IMR-90 (cell line): Measurements from ENCODE around the gene COL27A1. TPM values are rescaled to one million over a fixed set of nuclear protein-coding genes. Genes with fewer than 3 reads are reported as not detected.

Experiments used
- ATAC-seq: fragments of 200-7000 bp; cut with Tn5 transposase; 2 replicates; pipeline ENCODE4 v1.9.1; 2020; ENCODE audit warnings: low read depth, mild to moderate bottlenecking, moderate library complexity
- BruUV-seq: library from RNA; stranded (reverse); fragments of 400-500 nt; replicated peaks from 2 replicates; lab custom pipeline; 2021; lab: Mats Ljungman, UMichigan
- CTCF ChIA-PET: fragments of 300-600 bp; formaldehyde crosslinking; extraction: SDS; loops from one replicate; lab custom pipeline; 2021; ENCODE audit warnings: antibody characterized with exemption; lab: Yijun Ruan, JAX
- POLR2A ChIA-PET: fragments of 300-600 bp; sonication (Branson Sonifier 250); formaldehyde crosslinking; loops from one replicate; lab custom pipeline; 2022; ENCODE audit warnings: antibody characterized with exemption; ENCODE audit not compliant: unreplicated experiment; lab: Charles Lee
- DNase-seq: peaks from one replicate; pipeline ENCODE4 v3.0.0; 2013
- H2AFZ ChIP-seq: replicated peaks from 2 replicates; pipeline ENCODE3; 2013; ENCODE audit warnings: low read length, mild to moderate bottlenecking; ENCODE audit not compliant: poor library complexity
- H2AK5ac ChIP-seq: 2 replicates; pipeline ENCODE4 v1.6.1; 2013; ENCODE audit warnings: low read depth, low read length, inconsistent platforms
- H2AK9ac ChIP-seq: replicated peaks from 2 replicates; pipeline ENCODE3; 2013; ENCODE audit warnings: mild to moderate bottlenecking, low read depth, low read length, moderate library complexity; ENCODE audit not compliant: poor library complexity
- H2BK120ac ChIP-seq: 2 replicates; pipeline ENCODE4 v1.6.1; 2013; ENCODE audit warnings: low read depth, low read length, inconsistent platforms
- H2BK15ac ChIP-seq: 3 replicates; pipeline ENCODE4 v1.6.1; 2013; ENCODE audit warnings: low read depth, low read length, inconsistent platforms
- H2BK20ac ChIP-seq: 2 replicates; pipeline ENCODE4 v1.6.1; 2013; ENCODE audit warnings: low read depth, mild to moderate bottlenecking, inconsistent platforms, low read length, moderate library complexity
- H2BK5ac ChIP-seq: 2 replicates; pipeline ENCODE4 v1.6.1; 2013; ENCODE audit warnings: mild to moderate bottlenecking, low read depth, low read length, inconsistent platforms; ENCODE audit not compliant: poor library complexity, severe bottlenecking
- H3K14ac ChIP-seq: replicated peaks from 2 replicates; pipeline ENCODE4 v1.6.1; 2013; ENCODE audit warnings: low read depth, low read length, inconsistent platforms
- H3K18ac ChIP-seq: 2 replicates; pipeline ENCODE4 v1.6.1; 2013; ENCODE audit warnings: low read depth, low read length, control low read depth
- H3K23ac ChIP-seq: 2 replicates; pipeline ENCODE4 v1.6.1; 2013; ENCODE audit warnings: low read depth, low read length, inconsistent platforms
- H3K27ac ChIP-seq: 2 replicates; pipeline ENCODE4 v1.5.1; 2013; ENCODE audit warnings: mild to moderate bottlenecking, control low read depth, low read length; ENCODE audit not compliant: insufficient read depth
- H3K27me3 ChIP-seq: 2 replicates; pipeline ENCODE4 v1.6.1; 2013; ENCODE audit warnings: low read length; ENCODE audit not compliant: control insufficient read depth, insufficient read depth
- H3K36me3 ChIP-seq: 2 replicates; pipeline ENCODE4 v1.6.1; 2013; ENCODE audit warnings: low read length, mixed read lengths; ENCODE audit not compliant: control insufficient read depth, insufficient read depth
- H3K4ac ChIP-seq: 2 replicates; pipeline ENCODE4 v1.6.1; 2013; ENCODE audit warnings: low read depth, low read length, inconsistent platforms
- H3K4me1 ChIP-seq: 2 replicates; pipeline ENCODE4 v1.6.1; 2013; ENCODE audit warnings: low read length, mixed read lengths; ENCODE audit not compliant: control insufficient read depth, insufficient read depth
- H3K4me2 ChIP-seq: 2 replicates; pipeline ENCODE4 v1.6.1; 2013; ENCODE audit warnings: low read depth, mild to moderate bottlenecking, control low read depth, low read length, moderate library complexity
- H3K4me3 ChIP-seq: 2 replicates; pipeline ENCODE4 v1.5.1; 2013; ENCODE audit warnings: low read depth, mild to moderate bottlenecking, control low read depth, low read length, moderate library complexity; ENCODE audit not compliant: insufficient read depth
- H3K56ac ChIP-seq: 2 replicates; pipeline ENCODE4 v1.6.1; 2013; ENCODE audit warnings: low read length, inconsistent platforms; ENCODE audit not compliant: insufficient read depth; ENCODE audit errors: extremely low read depth
- H3K79me1 ChIP-seq, 2 experiments: 2 replicates each; pipeline ENCODE4 v1.6.1; 2013; ENCODE audit warnings: low read length in 2 of 2, inconsistent platforms in 1 of 2, low read depth in 1 of 2
- H3K9ac ChIP-seq: 2 replicates; pipeline ENCODE4 v1.6.1; 2013; ENCODE audit warnings: low read depth, low read length, control low read depth
- H3K9me1 ChIP-seq: 2 replicates; pipeline ENCODE4 v1.6.1; 2013; ENCODE audit warnings: low read length, inconsistent platforms; ENCODE audit not compliant: insufficient read depth
- H3K9me3 ChIP-seq: 2 replicates; pipeline ENCODE4 v1.6.1; 2013; ENCODE audit warnings: low read length; ENCODE audit not compliant: control insufficient read depth, insufficient read depth
- H4K20me1 ChIP-seq: 2 replicates; pipeline ENCODE4 v1.6.1; 2013; ENCODE audit warnings: low read length, inconsistent platforms; ENCODE audit not compliant: insufficient read depth
- H4K5ac ChIP-seq: 2 replicates; pipeline ENCODE4 v1.6.1; 2013; ENCODE audit warnings: mild to moderate bottlenecking, low read depth, low read length, control low read depth
- H4K8ac ChIP-seq, 2 experiments: 2 replicates each; pipeline ENCODE4 v1.6.1; 2013; ENCODE audit warnings: low read depth in 2 of 2, low read length in 2 of 2, control low read depth in 1 of 2, inconsistent platforms in 1 of 2
- H4K91ac ChIP-seq: 2 replicates; pipeline ENCODE4 v1.6.1; 2013; ENCODE audit warnings: low read depth, low read length, inconsistent platforms; ENCODE audit not compliant: insufficient read depth
- CTCF ChIP-seq: conservative IDR thresholded peaks from 2 replicates; pipeline ENCODE4 v1.5.1; 2012; ENCODE audit warnings: mild to moderate bottlenecking, low read depth, low read length, improper control_type of control experiment
- FOS ChIP-seq: fragments of 150-350 bp; IDR thresholded peaks from 2 replicates; pipeline ENCODE4 v1.6.1; 2016; ENCODE audit warnings: low read depth, low read length
- MAZ ChIP-seq: IDR thresholded peaks from 2 replicates; pipeline ENCODE4 v1.6.1; 2012; ENCODE audit warnings: low read depth, mild to moderate bottlenecking, low read length, improper control_type of control experiment, moderate library complexity, borderline replicate concordance
- MXI1 ChIP-seq: IDR thresholded peaks from 2 replicates; pipeline ENCODE4 v1.6.1; 2012; ENCODE audit warnings: low read depth, mild to moderate bottlenecking, low read length, moderate library complexity, borderline replicate concordance
- POLR2A ChIP-seq: IDR thresholded peaks from 2 replicates; pipeline ENCODE4 v1.6.1; 2012; ENCODE audit warnings: mild to moderate bottlenecking, low read depth, low read length
- RAD21 ChIP-seq: IDR thresholded peaks from 2 replicates; pipeline ENCODE4 v1.6.1; 2012; ENCODE audit warnings: low read length, improper control_type of control experiment
- WGBS, 2 experiments: methylation state at CpG; one replicate each; pipeline versions ENCODE4 v1.1.5 to v1.1.7; 2013; ENCODE audit warnings: missing lambda C conversion rate in 2 of 2; ENCODE audit not compliant: insufficient read length in 1 of 2; ENCODE audit errors: extremely low coverage in 2 of 2; 5-methylcytosine and 5-hydroxymethylcytosine counted together
- dilution Hi-C: fragments of 300-500 bp; cut with HindIII; formaldehyde crosslinking; loops from one replicate; pipeline ENCODE4 v1.14.3; 2018; ENCODE audit warnings: low sequenced_read_pairs; ENCODE audit not compliant: unreplicated experiment
- in situ Hi-C: fragments of 300-500 bp; cut with MboI; formaldehyde crosslinking; loops from 3 replicates; pipeline ENCODE4 v1.14.3; 2019; ENCODE audit warnings: low sequenced_read_pairs, inconsistent platforms, mixed read lengths
- intact Hi-C: fragments of 100-400 bp; cut with micrococcal nuclease; formaldehyde crosslinking; loops from 2 replicates; pipeline ENCODE4 v1.10.0; 2022
- polyA plus RNA-seq, 3 experiments: library from polyadenylated mRNA; depleted of rRNA; stranded (reverse); fragments of >200 nt; gene quantifications; 2 replicates each; pipeline ENCODE4 v1.2.3, GENCODE V29; 2012; ENCODE audit warnings: low replicate concordance in 1 of 3
- total RNA-seq: library from RNA; depleted of rRNA; stranded (reverse); fragments of >200 nt; gene quantifications from 2 replicates; pipeline ENCODE4 v1.2.3, GENCODE V29; 2012

Gene COL27A1
- total and polyA plus RNA-seq, 2 of the 4 experiments (the other 2 are of a cell fraction): 3.2 to 18.3 TPM

GRCh38 chr9:114287001-114287762 is 131.8 kb downstream of the COL27A1 start (continued):
- TF ChIP-seq POLR2A (no peak), FOS (no peak)

GRCh38 chr9:114287763-114288192 is 132.4 kb downstream of the COL27A1 start:
- 87% methylated on average over 12 of the region's 15 CpGs; no CpG with 5 or more reads in 1 of the 2 experiments for WGBS, 2 experiments
- TF ChIP-seq MAZ (no peak), CTCF (no peak), RAD21 (no peak), FOS (no peak), MXI1 (no peak)
- Histone ChIP-seq H4K5ac (0 out of 2 replicates have a peak overlapping the region, but pooled peaks have one; percentile 2), H3K27me3 (no peaks in the 10 kb centered on the region), H3K9me3 (no peaks in the 10 kb centered on the region), H2AK9ac (peak overlapping the region; percentile 31), H3K4me3 (no peak overlapping the region), H4K91ac (peak overlapping the region; percentile 86), H2BK120ac (peak overlapping the region; percentile 93), H3K4ac (peak overlapping the region; percentile 93), H3K14ac (peak overlapping the region; percentile 88), H3K4me2 (no peak overlapping the region), H2BK15ac (peak overlapping the region; percentile 18; the same call in 1 of the 3 replicates), H3K4me1 (peaks cover 21% of the 10 kb centered on the region), H2AK5ac (peak overlapping the region; percentile 76), H3K27ac (no peak overlapping the region), H4K20me1 (no peaks in the 10 kb centered on the region), H3K23ac (peak overlapping the region; percentile 62; the same call in 1 of the 2 replicates), H2BK20ac (peak overlapping the region; percentile 92), H3K18ac (no peak overlapping the region), H3K56ac (no peak overlapping the region), H3K9ac (no peak overlapping the region), H3K79me1 (peaks cover 0 to 18% of the 10 kb centered on the region in 2 experiments; a peak in 2 of 4 replicates), H2AFZ (peak overlapping the region; percentile 79), H4K8ac (peak overlapping the region in 1 of 2 experiments; percentile 84; a peak in 1 of 4 replicates), H3K9me1 (peaks cover 23% of the 10 kb centered on the region), H3K36me3 (peaks cover 11% of the 10 kb centered on the region), H2BK5ac (peak overlapping the region; percentile 55)
- DNase-seq: no peak
- POLR2A ChIA-PET: no interaction called here
- no peak for ATAC-seq
- in situ Hi-C loops: loop anchor here (5.0 kb wide), 1 partner anchor 125 kb away; no protein-coding TSS in a partner anchor
- intact Hi-C loops: no loop called here
- dilution Hi-C loops: no loop called here
- BruUV-seq: no TSS peak
- CTCF ChIA-PET: interaction anchor here (0.6 to 2.0 kb wide), 6 partner anchors 20 to 205 kb away, joined by 3 to 10 read pairs (median 4); partner anchors contain the start of gene COL27A1
